HG03354 (cell line): Measurements from ENCODE around the gene DLL1.

Source experiments
- ATAC-seq: cut with Tn5 transposase; IDR thresholded peaks from one replicate; pipeline ENCODE4 v1.9.1; 2021; ENCODE audit warnings: mild to moderate bottlenecking; ENCODE audit not compliant: unreplicated experiment, poor library complexity, severe bottlenecking

DLL1 gene

GRCh38 chr6:170236131-170236836 lies 54.6 kb downstream of the DLL1 start:
- no peak for ATAC-seq

- ATAC-seq = no peak
These were observed 55.3 kb downstream of the DLL1 start for GRCh38 chr6:170235391-170236125.

- ATAC-seq = no peak
These were observed 56.5 kb downstream of the DLL1 start for GRCh38 chr6:170234419-170234818.

GRCh38 chr6:170233286-170234205 lies 57.3 kb downstream of the DLL1 start:
- ATAC-seq = no peak
